Renal pelvis (tissue), 4 donors: ENCODE results near the gene LRRN2. TPM values are rescaled to one million over a fixed set of nuclear protein-coding genes. Genes with fewer than 3 reads are reported as not detected.
"Not testable (repeated sequence)": the region's sequence is repeated elsewhere in the genome, so short reads cannot be mapped to it uniquely, and the experiment has no call there.

ENCODE experiments used
- DNase-seq: peaks from one replicate; pipeline ENCODE4 v3.0.0-alpha.2; 2013
- polyA plus RNA-seq, 3 donors: library from polyadenylated mRNA; unstranded; fragments of 120-200 nt; gene quantifications; one replicate each; pipeline ENCODE4 v1.2.1, GENCODE V29; 2013; ENCODE audit not compliant: insufficient read length in 3 of 3

The LRRN2 gene
- polyA plus RNA-seq, 3 donors, result 12.6 to 14.9 (median 14.7) TPM

GRCh38 chr1:204696606-204697005, 11.1 kb upstream of the LRRN2 start:
- DNase-seq, result no peak

GRCh38 chr1:204695692-204696091, 10.2 kb upstream of the LRRN2 start:
- DNase-seq, result no peak

DNA sequence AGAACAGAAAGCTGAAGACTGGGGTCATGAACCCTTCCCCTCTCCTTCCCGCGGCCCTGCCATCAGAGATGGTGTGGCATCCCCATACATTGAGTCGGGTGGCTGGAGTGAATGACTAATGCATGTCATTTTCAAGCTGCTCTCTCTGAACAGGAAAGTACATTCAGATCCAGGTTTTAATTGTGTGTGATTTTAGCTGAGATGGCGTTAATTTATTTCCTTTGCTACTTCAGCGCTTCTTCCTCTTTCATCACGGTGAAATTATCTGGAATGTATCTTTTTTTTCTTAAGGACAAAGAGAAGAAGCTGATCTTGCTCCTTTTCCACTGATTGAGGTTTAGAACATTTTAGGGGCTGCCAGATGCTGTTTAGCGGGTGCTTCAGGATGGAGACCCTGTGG, 8.6 kb upstream of the LRRN2 start:
- DNase-seq, result no peak

DNA sequence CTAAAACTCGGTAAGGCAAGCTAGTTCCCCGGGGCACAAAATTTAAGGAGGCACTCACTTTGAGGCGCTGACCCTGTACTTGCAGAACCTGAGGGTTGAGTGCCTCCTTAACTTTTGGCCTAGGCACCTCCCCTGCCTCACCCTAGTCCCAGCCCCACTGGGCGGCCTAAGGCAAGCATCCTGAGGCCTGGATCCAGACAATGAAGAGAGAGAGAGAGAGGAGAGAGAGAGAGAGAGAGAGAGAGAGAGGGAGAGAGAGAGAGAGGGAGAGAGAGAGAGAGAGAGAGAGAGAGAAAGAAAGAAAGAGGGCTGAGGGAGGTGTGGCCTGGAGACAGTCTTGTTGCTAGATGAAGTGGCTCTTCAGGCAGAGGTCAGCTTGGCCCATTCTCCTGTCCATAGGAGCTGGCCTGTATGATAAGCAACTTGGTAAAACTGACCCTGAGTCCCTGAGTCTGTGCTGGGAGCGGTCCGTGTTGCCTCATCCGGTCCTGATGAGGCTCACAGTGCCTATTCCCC, 7.4 kb upstream of the LRRN2 start:
- no peak for DNase-seq

- DNase-seq, result no peak
These were observed 6.8 kb upstream of the LRRN2 start for GRCh38 chr1:204692325-204692840.

DNA sequence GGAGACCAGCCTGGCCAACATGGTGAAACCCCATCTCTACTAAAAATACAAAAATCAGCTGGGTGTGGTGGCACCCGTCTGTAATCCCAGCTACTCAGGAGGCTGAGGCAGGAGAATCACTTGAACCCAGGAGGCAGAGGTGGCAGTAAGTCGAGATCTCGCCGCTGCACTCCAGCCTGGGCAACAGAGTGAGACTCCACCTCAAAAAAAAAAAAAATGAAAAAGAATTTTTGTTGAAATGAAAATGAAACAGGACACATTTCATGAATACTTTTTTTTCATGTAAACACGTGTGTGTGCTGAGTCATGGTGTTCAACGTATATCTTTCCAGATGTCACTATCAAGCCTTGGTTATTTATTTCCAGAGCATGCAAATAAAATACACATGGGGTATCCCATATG, 5.8 kb upstream of the LRRN2 start:
- DNase-seq, result not testable (repeated sequence)

GRCh38 chr1:204688776-204689175, 3.2 kb upstream of the LRRN2 start:
- DNase-seq, result no peak

GRCh38 chr1:204688007-204688406, 2.5 kb upstream of the LRRN2 start:
- DNase-seq, result no peak

GRCh38 chr1:204684571-204685235, 835 bp downstream of the LRRN2 start:
- no peak for DNase-seq

GRCh38 chr1:204684206-204684570, 1.4 kb downstream of the LRRN2 start:
- DNase-seq, result no peak

- DNase-seq, result no peak
These were observed 2.0 kb downstream of the LRRN2 start for GRCh38 chr1:204683284-204684205.

GRCh38 chr1:204680461-204680860, 5.1 kb downstream of the LRRN2 start:
- DNase-seq, result no peak

DNA sequence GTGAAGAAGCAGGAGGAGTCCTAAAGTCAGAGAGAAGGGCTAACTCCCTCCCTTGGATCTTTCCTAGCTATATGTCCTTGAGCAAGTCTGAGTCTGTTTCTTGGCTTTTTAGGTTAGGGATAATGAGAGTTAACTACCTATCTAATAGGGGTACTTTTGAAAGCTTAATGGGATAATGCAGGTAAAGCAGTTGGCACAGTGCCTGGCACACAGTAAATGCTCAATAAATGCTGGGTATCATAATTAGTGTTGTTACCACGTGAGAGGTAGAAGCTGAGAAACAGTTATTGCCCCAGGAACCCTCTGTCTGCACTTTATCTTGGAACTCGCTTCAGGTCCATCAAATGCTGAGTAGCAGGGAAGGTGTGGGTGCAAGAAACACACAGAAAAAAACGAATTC, 5.5 kb downstream of the LRRN2 start:
- no peak for DNase-seq

DNA sequence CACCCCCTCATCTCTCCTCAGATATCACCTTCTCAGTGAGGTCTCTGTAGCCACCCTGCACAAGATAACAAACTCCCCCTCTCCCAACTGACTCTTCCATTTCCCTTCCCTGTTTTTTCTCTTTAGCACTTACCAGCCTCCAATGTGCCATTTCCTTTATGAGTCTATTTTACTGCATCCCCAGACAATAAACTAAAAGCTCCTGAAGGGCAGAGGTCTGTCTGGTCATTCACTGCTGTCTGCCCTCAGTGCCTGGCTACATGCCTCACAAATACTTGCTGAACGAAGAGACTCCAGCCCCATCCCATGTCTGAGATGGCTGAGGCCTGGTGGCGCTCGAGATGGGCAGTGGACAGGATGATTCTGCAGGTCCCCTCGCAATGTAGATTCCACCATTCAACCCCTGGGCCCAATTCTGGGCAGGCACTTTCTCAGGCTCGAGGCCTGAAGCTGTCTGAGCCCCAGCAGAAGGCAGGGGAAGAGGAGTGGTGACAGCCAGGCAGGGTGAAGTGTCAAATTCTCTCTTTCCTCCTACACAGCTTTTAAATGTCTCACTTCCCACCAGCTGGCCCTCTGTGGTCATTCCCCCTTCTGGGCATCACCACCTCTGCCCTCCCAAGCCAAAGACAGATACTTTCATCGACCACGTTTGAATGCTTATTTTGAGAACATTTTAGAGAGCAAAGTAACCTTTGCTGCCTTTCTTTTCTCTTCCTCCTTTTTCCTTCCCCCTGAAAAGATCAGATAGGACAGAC, 6.6 kb downstream of the LRRN2 start:
- DNase-seq, result no peak

- no peak for DNase-seq
These were observed 7.7 kb downstream of the LRRN2 start for GRCh38 chr1:204677864-204678263.

DNA sequence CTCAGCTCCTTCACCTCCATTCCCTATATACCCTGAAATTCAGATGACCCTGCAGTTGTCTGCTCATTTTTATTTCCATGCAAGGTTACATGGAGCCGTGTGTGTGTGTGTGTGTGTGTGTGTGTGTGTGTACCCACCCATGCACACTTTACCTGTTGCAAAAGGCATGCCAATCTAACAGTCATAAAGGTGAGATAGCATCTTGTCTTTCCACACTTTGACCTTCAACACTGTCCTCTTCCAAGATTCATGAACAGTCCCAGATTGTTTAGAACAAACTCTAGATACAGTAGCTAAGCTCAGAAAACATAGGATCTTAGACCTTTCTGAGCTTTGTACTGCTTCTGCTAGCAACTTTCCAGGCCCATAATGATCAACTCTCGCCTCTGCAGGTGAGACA, 9.5 kb downstream of the LRRN2 start:
- DNase-seq, result no peak

GRCh38 chr1:204673909-204674649, 11.5 kb downstream of the LRRN2 start:
- no peak for DNase-seq

DNA sequence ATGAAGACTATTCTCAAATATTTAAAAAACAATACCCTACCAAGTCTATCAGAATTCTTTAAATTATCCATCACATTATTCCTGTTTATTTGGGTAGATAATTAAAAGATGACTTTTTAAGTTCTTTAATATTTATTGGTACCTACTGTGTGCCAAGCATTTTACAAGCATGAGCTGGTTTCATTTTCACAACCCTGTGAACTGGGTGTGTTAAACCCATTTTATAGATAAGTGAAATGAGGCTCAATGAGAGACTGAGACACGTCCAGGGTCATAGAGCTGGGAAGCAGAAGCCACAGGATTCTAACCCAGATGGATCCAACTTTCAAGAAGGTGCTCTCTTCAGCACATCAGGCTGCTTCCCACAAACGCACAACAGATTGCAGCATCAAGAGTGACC, 12.3 kb downstream of the LRRN2 start:
- DNase-seq, result no peak

- no peak for DNase-seq
These were observed 12.9 kb downstream of the LRRN2 start for GRCh38 chr1:204672482-204673121.

- no peak for DNase-seq
These were observed 13.5 kb downstream of the LRRN2 start for GRCh38 chr1:204672069-204672468.
